Astrocyte of the spinal cord (primary cell): ENCODE data around the gene AHDC1.
"Not testable (repeated sequence)": the region's sequence is repeated elsewhere in the genome, so short reads cannot be mapped to it uniquely, and the experiment has no call there.

Source experiments
- DNase-seq: peaks from one replicate; pipeline ENCODE4 v3.0.0; 2011; ENCODE audit warnings: low read depth, low spot score
- H3K4me3 ChIP-seq: 2 replicates; pipeline ENCODE4 v1.5.1; 2011; ENCODE audit warnings: low read depth, mild to moderate bottlenecking, low read length, moderate library complexity
- in situ Hi-C: cut with HindIII; loops from 2 replicates; pipeline ENCODE4 v1.10.0; 2017; ENCODE audit warnings: low sequenced_read_pairs
- TF ChIP-seq, protein P1 (sequence below): IDR thresholded peaks from 2 replicates; pipeline ENCODE4 v1.5.1; 2012; ENCODE audit warnings: low read depth, mild to moderate bottlenecking, low read length, inconsistent platforms

The AHDC1 gene

GRCh38 chr1:27506703-27507102 is 97.2 kb downstream of the AHDC1 start:
- in situ Hi-C loops, result no loop called here
- TF ChIP-seq, protein P1, sequence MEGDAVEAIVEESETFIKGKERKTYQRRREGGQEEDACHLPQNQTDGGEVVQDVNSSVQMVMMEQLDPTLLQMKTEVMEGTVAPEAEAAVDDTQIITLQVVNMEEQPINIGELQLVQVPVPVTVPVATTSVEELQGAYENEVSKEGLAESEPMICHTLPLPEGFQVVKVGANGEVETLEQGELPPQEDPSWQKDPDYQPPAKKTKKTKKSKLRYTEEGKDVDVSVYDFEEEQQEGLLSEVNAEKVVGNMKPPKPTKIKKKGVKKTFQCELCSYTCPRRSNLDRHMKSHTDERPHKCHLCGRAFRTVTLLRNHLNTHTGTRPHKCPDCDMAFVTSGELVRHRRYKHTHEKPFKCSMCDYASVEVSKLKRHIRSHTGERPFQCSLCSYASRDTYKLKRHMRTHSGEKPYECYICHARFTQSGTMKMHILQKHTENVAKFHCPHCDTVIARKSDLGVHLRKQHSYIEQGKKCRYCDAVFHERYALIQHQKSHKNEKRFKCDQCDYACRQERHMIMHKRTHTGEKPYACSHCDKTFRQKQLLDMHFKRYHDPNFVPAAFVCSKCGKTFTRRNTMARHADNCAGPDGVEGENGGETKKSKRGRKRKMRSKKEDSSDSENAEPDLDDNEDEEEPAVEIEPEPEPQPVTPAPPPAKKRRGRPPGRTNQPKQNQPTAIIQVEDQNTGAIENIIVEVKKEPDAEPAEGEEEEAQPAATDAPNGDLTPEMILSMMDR, result no peak
- DNase-seq, result no peak
- no peak overlapping the region for H3K4me3 ChIP-seq

GRCh38 chr1:27505420-27505680 is 98.6 kb downstream of the AHDC1 start:
- in situ Hi-C loops, result no loop called here
- TF ChIP-seq, protein P1, result no peak
- no peak overlapping the region for H3K4me3 ChIP-seq

DNA sequence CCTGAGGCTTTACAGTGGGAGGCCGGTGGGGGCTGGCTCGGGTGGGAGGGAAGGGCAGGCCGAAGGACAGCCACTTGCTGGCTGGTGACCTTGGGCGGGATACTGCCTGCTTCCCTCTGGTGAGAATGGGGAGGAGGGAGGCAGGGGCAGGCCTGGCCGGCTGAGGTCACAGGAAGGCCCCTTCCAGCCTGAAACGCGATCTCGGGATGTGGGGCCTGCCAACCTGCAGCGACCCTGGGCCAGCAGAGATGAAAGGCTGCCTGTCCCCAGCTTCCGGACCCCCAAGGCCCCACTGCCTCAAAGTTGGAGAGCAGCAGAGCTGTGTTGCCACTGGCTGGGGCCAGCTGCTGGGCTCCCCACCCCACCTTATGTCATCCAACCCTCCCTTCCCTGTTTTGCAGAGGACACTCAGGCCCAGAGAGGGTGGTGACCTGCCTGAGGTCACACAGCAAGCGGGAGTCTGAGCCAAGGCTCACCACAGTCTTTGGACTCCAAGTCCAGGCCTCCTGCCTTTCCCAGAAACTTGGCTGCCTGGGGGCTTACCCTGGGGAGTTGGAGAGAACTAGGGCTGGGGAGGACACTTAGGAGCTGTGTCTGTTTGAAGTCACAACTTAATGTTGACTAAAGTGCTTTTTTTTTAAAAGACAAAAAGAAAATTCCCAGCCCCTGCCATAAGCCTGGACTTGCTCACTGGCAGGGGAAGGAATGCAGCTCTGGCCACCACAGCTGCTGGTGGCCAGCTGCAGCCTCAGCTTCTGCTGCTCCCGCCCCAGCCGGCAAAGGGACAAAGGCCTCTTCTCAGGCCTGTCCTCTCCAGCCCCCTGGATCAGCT is 99.1 kb downstream of the AHDC1 start:
- in situ Hi-C loops, result no loop called here
- DNase-seq, result peak; percentile 69
- H3K4me3 ChIP-seq, result no peak overlapping the region
- TF ChIP-seq, protein P1, result no peak

More at GRCh38 chr1:27505420-27505680, 98.6 kb downstream of the AHDC1 start:
- no peak for DNase-seq

- no peak overlapping the region for H3K4me3 ChIP-seq
- DNase-seq, result no peak
- TF ChIP-seq, protein P1, result no peak
- in situ Hi-C loops, result no loop called here
Measured at GRCh38 chr1:27503844-27504587, 99.9 kb downstream of the AHDC1 start.

GRCh38 chr1:27503033-27503432 is 100.9 kb downstream of the AHDC1 start:
- TF ChIP-seq, protein P1, result no peak
- in situ Hi-C loops, result no loop called here
- no peak overlapping the region for H3K4me3 ChIP-seq
- DNase-seq, result no peak

- DNase-seq, in situ Hi-C loops, H3K4me3 ChIP-seq: not testable (repeated sequence)
Measured at GRCh38 chr1:27501159-27501558, 102.8 kb downstream of the AHDC1 start.

DNA sequence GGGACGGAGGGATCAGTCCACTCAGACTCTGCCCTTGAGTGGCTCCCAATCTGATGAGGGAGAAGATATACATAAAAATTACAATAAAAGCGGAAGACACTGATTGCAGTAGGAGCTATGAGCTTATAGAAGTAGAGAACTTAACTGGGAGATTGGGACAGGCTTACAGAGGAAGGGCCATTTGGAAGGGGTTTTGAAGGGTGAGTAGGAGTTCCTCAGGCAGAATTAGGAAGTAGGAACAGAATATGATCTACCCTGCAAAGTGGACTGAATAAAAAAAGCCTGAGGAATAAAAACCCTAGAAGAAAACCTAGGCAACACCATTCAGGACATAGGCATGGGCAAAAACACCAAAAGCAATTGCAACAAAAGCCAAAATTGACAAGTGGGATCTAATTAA is 104.8 kb downstream of the AHDC1 start:
- TF ChIP-seq, protein P1, result no peak
- H3K4me3 ChIP-seq, result no peak overlapping the region
- in situ Hi-C loops, result no loop called here
- no peak for DNase-seq
